ENCODE measurements around the gene AFTPH.
"Not testable (repeated sequence)": the region's sequence is repeated elsewhere in the genome, so short reads cannot be mapped to it uniquely, and the experiment has no call there.

Gene AFTPH

DNA sequence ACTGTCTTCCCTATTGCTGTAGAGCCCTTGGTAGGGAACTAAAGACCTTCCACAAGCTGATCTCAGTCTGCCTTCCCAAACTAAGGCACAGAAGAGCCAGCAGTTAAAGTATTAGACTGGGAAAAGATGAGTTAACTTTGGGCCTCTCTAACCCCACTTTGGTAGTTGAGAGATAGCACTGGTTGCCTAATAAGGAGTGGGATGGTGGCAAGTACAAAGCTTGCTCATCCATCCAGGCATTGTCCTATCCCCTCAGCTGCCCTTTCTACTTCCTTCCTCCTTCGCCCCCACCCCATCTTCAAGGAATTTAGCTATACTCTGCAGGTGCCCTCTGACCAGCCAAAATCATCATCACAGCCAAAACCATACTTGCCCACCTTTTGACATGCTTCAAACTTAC lies 22.2 kb upstream of the AFTPH start:
- DNase-seq, result no peak

DNA sequence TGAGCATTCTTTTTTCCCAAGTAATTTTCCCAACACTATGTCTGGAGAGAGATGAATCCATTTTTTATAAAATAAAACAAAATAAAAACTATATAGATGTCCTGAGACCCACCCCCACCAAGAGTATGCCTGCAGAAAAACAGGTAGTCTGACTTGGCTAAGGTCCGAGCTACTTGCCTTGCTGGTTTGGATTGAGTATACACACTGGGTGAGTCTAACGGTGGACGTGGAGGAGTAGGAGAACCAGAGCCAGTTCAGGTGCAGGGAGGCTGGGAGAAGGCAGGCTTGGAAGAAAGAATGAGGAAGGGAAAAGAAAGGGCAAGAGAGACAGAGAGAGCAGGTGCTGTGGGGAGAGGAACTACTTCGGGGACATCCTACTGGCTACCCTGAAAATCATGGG lies 21.3 kb upstream of the AFTPH start:
- DNase-seq, result no peak

DNA sequence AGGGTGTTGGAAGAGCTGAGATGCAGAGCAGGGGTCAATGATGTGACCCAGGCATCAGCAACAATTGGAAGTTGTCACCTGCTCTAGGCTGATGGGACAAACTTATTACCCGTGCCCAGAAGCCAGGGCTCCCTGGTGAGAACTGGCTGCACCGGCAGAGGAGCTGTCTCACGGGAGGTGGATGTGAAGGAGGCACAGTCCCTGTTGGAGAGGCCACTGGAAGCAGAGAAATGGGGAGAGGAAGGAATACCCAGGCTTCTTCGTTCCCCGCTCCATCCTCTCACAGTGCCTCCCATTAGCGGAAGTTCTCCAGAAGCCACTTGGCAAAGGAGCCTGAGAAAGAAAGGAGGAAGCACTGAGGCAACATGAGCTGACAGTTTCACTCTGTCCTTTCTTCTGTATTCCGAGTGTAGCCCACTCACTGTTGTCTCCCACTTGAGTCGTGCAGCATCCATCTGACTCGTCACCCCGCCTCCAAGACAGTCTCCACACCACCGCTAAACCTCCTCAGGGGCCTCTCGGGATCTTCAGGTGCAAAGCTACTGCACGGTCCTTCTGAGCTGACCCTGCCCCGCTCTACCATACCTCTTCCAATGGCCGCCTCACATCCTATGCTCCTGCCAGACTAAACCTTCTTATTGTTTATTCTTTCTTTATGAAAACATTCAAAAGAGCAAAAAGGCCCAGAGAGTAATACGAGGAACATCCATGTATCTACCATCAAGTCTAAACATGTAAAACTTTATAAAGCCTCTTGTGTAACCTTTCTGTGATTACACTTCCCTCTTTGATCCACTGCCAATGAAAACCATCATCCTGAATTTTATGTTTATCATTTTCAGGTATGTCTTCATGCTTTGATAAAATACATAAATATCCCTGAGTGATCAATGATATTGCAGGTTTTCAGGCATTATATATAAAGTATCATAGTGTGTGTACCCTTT lies 19.1 kb upstream of the AFTPH start:
- DNase-seq, result no peak

DNA sequence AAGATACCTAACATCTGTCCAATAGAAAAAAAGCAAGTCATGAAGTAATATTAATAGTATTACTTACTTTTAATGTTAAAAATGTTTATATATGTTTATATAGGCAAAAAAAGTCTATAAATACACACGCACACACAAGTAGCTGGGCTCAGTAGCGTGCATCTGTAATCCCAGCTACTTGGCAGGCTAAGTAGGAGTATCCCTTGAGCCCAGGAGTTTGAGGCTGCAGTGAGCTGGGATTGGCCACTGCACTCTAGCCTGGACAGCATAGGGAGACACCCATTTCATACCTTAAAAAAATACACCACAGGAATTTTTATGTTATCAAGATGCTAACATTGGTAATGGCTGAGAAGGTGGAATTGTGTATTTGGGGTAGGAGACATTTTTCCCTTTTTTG lies 17.4 kb upstream of the AFTPH start:
- DNase-seq, result no peak

- no peak for DNase-seq
These were observed 10.1 kb upstream of the AFTPH start for GRCh38 chr2:64514008-64514407.

GRCh38 chr2:64515086-64515485 lies 9.0 kb upstream of the AFTPH start:
- no peak for DNase-seq

GRCh38 chr2:64516651-64517510 lies 7.2 kb upstream of the AFTPH start:
- DNase-seq, result no peak

DNA sequence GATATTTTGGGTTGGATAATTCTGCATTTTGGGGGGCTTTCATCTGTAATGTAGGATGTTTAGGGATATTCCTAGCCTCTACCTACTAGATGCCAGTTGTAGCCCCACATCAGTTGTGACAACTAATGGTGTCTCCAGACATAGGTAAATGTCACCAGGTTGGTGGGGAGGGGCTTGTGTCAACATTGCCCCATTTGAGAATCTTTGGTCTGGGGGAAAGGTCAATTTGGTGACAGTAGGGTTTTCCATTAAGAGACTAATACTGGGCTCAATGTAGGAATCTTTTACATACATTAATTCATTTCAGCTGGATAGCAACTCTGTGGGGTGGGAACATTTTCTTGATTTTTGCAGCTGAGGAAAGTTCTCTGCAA lies 6.6 kb upstream of the AFTPH start:
- no peak for DNase-seq

- DNase-seq, result peak; percentile 71
These were observed 1.2 kb upstream of the AFTPH start for GRCh38 chr2:64522843-64523428.

GRCh38 chr2:64524604-64525316 lies 632 bp downstream of the AFTPH start:
- DNase-seq, result peak; percentile 26

DNA sequence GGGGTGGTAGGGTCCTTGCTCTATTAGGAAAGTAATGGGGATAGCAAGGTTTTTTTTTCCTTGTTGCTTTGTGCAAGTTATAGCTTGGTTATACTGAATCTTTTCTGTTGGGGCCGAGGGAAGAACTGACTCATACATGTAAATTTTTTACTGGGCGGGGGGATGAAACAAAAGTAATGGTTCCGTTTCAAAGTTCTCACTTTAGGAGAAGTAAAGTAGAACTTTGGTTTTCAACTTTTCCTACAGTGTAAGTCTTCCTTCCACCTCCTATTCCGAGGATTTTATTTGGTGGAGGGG lies 1.1 kb downstream of the AFTPH start:
- peak; percentile 11 for DNase-seq

DNA sequence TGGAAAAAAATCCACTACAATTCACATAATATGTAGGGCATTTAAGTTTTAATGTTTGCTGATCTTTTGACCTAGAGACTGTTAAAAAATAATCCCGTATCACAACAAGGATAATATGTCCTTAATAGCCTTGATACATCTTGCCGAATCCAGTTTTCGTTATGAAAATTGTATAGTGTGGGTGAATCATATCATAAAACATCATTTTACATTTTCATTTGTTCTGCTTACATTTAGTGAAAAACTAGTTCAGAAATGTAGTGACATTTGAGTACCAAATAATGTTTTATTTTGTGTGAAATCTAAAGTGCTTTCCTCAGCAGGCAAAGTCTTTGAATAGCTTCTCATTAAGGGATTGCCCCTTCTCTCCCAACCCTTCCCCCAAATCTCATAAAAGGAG lies 1.9 kb downstream of the AFTPH start:
- DNase-seq, result no peak

GRCh38 chr2:64530946-64531345 lies 6.8 kb downstream of the AFTPH start:
- DNase-seq, result not testable (repeated sequence)

DNA sequence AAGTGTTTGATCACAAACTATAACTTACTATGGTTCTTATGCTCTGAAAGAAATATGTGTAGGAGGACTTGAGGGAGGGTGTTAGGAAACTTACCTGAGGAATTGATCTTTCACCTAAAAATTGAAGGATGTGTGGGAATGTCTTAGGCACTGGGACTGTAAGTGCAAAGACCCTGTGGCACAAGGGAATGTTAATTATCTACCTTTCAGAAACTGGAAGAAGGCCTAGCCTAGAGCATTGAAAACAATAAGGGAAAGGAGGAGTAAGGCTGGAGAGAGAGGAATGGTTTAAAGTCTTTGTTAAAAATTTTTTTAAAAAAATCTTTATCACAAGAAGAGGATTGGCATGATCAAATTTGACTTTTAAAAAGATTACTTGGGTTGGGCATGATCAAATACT lies 7.9 kb downstream of the AFTPH start:
- no peak for DNase-seq

GRCh38 chr2:64533882-64534281 lies 9.8 kb downstream of the AFTPH start:
- no peak for DNase-seq

- no peak for DNase-seq
These were observed 10.2 kb downstream of the AFTPH start for GRCh38 chr2:64534363-64534762.

DNA sequence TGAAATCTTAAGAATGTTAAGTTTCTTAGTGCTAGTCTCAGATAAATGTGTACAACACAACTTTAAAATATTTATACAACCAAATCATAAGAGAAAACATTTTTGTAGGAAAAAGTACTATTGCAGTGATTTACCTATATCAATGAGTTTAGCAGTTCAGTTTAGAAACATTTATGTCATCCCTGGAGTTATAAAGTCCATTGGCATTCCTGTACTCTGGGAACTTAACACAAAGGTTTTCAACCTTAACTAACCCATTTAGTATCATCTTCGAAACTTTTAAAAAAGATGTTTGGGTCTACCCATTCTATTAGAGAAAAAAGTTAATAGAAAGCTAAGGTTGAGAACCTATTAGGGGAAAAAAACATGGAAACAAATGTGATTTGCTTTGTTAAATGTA lies 10.9 kb downstream of the AFTPH start:
- no peak for DNase-seq

DNA sequence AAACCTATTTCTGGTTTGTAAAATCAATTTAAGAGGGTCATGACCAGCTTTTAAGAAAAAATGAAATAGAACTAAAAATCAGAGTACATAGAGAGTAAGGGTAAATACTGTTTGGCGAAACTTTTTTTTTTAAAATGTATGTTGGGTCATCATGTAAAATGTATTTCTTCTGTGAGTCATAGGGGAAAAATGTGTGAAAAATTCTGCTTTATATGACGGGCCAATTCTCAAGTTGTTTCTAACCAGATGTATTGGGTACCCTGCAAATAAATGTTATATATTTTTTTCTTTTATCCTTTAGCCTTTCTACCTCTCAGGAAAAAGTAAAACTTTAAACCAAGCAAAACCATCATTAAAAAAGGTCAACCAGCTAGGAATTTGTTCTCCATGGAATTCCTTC lies 13.9 kb downstream of the AFTPH start:
- DNase-seq, result no peak

- no peak for DNase-seq
These were observed 14.8 kb downstream of the AFTPH start for GRCh38 chr2:64538764-64539433.

- no peak for DNase-seq
These were observed 16.5 kb downstream of the AFTPH start for GRCh38 chr2:64540615-64541014.

DNA sequence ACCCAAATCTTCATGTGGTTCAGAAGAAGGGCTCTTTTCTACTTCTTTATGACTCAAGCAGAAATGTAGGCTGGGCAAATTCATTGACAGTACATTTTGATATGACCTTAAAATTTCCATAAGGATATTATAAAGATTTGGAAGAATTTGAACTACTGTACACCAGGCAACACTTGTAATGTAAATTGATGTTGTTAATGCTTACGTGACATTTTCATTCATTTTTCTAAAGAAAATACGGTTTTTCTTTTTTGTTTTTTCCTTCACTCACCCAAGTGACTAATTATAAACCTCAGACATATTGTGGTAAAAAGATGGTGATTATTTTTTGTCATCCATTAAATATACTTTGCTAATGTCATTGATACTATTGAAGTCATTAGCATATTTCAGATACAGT lies 17.4 kb downstream of the AFTPH start:
- no peak for DNase-seq
